ENCODE data around the gene RMI2.

- no peak for TF ChIP-seq CTCF (IDR thresholded peaks at IDR 0.05)
- no peak for TF ChIP-seq POLR2A (IDR thresholded peaks at IDR 0.05)
- no peak for TF ChIP-seq POLR2AphosphoS5 (IDR thresholded peaks at IDR 0.05)
- no peak for TF ChIP-seq EP300 (IDR thresholded peaks at IDR 0.05)
These were observed 9.1 kb downstream of the RMI2 start for GRCh38 chr16:11354407-11354732.
